Activated gamma-delta T cell treated with anti-CD3 and anti-CD28 coated beads, Interleukin-2, amount 50 U/mL, for 16 hours (primary cell): ENCODE data around the gene CLINT1.
"Not testable (repeated sequence)": the region's sequence is repeated elsewhere in the genome, so short reads cannot be mapped to it uniquely, and the experiment has no call there.

ENCODE experiments used
- DNase-seq: peaks from one replicate; pipeline ENCODE4 v3.0.0-alpha.2; 2020; ENCODE audit warnings: low read depth

CLINT1 gene

DNA sequence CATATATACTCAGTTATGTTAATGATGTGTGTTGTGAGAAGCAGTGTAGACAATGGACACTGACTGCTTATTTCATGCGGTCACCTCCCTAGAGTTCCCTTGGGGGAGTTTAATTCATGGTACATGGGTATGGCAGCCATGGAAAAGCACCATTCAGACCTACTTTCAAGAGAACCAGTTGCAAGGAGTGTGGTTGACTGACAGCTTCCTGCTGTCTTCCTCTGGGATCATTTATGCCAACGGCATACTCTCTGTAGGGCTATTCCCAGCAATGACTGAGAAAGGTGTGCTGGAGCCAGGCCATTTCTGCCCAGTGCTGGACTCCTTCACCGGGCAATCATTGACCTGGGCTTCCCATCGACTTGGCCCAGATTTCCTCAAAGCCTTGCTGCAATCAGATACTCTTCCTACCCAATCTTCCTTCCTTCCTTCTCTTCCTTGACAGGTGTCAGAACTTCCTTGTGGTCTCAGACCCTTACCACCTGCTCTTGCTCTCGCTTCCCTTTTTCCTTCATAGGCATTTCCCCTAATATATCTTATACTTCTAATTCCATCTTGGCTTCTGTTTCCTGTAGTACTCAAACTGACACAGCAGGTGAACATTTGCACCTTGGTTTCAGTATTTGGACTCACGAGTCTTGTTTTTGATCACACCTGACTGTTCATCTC, 3.4 kb upstream of the CLINT1 start:
- DNase-seq = no peak

DNA sequence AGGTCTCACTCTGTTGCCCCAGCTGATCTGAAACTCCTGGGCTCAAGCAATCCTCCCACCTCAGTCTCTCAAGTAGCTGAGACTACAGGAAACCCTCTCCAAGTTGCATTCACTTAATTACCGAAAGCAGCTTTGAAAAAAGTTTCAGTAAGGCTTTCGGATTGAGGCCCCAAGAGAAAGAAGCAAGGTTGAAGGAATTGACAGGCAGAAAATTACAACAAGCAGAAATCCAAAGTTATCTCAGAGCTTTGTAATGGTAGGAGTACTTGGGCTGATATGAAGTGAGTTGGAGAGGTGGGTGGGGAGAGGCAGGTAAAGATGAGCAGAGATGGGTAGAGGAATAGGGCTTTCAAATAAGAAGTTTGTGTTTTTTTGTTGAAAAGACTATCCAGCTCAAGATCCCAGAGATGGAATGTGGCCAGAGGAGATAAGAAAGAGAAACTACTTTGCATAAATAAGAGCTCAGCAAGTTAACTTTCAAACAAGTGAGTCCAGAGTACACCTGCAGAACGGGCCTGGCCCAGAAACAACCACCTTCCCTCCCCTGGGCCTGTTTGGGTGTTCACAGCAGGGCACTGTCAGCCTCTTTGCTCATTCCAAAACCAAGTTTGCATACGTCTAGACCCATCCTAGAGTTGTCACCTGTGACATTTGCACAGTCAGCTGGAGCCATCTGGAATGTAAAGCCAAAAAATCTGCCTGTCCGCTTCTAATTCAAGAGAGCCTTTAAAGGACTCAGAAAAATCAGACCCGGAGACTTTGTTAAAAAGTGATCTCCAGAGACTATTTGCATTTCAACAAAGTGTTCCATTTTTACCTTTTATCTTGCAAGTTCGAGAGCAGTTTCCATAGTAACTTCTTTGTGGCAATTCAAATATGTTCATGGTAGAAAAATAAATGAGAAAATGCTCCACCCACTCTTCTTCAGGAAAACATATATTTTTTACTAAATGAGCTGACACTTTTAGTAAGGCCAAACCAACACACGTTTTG, 2.2 kb upstream of the CLINT1 start:
- no peak for DNase-seq

GRCh38 chr5:157859227-157859575, 256 bp upstream of the CLINT1 start:
- DNase-seq = no peak

GRCh38 chr5:157857816-157858526, 974 bp downstream of the CLINT1 start:
- DNase-seq = no peak

- DNase-seq = no peak
These were observed 3.4 kb downstream of the CLINT1 start for GRCh38 chr5:157855404-157855994.

DNA sequence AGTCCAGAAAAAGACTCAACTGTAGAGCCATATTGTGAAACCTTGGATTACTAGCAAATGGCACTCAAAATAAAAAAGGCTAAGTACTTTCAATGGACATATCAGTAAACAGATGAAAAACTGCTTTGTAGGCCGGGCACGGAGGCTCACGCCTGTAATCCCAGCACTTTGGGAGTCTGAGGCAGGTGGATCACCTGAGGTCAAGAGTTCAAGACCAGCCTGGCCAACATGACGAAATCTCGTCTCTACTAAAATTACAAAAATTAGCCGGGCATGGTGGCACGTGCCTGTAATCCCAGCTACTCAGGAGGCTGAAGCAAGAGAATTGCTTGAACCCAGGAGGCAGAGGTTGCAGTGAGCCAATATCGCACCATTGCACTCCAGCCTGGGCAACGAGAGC, 5.6 kb downstream of the CLINT1 start:
- DNase-seq = not testable (repeated sequence)

DNA sequence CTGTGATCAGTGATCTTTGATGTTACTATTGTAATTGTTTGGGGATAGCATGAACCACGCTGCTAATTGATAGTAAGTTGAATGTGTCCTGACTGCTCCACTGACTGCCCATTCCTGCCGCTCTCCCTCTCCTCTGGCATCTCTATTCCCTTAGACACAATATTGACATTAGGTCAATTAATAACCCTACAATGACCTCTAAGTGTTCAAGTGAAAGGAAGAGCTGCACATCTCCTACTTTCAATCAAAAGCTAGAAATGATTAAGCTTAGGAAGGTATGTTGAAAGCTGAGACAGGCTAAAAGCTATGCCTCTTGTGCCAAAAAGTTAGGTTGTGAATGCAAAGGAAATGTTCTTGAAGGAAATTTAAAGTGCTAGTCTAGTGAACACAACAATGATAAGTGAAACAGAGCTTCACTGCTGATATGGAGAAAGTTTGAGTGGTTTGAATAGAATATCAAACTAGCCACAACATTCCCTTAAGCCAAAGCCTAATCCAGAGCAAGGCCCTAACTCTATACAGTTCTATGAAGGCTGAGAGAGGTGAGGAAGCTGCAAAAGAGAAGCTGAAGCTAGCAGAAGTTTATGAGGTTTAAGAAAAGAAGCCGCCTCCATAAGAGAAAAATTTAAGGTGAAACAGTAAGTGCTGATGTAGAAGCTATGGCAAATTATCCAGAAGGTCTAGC, 12.9 kb downstream of the CLINT1 start:
- DNase-seq = no peak

DNA sequence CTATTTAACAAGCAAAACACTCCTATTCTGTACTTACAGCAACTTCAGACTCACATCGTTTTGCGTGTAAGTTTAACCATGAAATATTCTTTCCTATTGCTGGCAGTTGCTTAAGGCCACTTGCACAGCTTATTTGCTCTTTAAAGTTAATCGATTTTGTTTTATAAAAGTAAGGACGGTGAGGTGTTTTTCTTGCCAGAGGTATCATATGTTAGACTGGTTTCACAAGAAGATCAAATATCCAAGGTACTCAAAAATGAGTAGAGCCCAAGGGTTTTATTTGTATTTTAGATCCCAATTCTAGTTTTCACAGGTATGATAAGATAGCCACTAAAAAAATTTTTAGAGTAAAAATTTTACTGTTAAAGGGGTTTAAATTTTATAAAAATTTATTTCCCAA, 16.2 kb downstream of the CLINT1 start:
- DNase-seq = no peak

- DNase-seq = no peak
These were observed 16.8 kb downstream of the CLINT1 start for GRCh38 chr5:157842185-157842584.

DNA sequence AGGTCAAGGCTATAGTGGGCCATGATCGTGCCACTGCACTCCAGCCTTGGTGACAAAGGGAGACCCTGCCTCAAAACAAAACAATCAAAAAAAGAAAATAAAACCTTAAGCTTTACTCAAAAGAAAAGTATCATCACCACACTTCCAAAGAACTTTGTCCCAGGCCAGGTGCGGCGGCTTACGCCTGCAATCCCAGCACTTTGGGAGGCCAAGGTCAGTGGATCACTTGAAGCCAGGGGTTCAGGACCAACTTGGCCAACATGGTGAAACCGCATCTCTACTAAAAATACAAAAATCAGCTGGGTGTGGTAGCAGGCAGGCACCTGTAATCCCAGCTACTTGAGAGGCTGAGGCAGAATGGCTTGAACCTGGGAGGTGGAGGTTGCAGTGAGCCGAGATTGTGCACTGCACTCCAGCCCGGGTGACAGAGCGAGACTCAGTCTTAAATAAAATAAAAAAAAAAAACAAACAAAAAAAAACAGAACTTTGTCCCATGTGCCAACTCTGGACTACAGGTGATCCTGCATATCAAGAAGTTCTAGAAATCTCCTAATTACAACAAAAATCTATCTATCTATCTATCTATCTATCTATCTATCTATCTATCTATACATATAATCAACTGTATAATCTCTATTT, 19.7 kb downstream of the CLINT1 start:
- no peak for DNase-seq

- no peak for DNase-seq
These were observed 22.7 kb downstream of the CLINT1 start for GRCh38 chr5:157836121-157836753.

DNA sequence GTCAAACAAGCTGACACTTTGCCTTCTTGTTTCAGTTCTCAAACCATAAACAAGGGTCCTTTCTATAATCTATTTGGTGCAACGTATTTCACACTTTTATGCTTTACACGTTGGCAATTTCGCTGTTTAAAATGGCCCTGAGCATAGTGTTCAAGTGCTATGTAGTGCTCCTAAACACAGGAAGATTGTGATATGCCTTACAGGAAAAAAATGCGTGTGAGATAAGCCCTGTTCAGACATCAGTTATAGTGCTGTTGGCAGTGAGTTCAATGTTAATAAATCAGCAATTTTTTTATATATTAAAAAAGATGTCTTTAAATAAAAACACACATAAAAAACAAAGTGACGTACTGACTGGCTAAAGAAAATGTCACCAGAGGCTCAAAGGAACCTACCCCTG, 23.9 kb downstream of the CLINT1 start:
- DNase-seq = no peak

GRCh38 chr5:157828944-157829639, 29.9 kb downstream of the CLINT1 start:
- DNase-seq = no peak

GRCh38 chr5:157828105-157828943, 30.6 kb downstream of the CLINT1 start:
- no peak for DNase-seq

DNA sequence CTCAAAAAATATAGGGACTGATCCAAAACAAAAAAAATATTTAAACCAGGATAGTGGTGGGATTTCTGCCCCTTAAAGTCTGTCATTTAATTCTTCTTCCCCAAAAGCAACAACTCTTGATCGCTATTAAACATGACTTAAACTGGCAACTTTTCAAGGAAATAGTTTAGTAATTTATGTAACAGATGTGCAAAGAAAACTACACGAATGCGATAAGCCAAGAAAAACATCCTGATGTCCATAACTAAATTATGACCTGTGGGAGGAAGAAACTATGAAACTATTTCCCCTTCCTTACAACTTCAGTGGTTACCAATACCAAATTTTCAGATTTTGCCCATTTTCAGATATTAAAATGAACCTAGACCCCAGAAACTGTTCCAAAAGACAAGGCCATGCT, 31.5 kb downstream of the CLINT1 start:
- no peak for DNase-seq

GRCh38 chr5:157823655-157824054, 35.3 kb downstream of the CLINT1 start:
- DNase-seq = no peak

DNA sequence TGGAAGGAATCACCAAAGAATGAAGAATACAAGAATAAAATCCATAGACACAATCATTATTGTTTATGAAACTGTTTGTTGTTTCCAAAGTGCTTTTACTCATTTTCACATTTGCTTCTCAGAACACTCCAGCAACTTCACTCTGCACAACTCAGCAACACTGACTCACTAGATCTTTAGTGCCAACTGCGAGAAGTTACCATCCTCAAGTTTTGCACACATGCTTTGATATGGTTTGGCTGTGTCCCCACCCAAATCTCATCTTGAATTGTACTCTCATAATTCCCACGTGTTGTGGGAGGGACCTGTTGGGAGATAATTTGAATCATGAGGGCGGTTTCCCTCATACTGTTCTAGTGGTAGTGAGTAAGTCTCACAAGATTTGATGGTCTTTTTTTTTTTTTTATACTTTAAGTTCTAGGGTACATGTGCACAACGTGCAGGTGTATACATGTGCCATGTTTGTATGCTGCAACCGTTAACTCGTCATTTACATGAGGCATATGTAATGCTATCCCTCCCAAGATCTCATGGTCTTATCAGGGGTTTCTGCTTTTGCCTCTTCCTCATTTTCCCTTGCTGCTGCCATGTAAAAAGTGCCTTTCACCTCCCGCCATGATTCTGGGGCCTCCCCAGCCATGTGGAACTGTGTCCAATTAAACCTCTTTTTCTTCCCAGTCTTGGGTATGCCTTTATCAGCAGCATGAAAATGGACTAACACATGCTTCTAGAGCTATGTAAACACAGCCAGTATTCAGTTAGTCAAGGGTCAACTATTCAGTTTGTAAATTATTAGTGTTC, 36.9 kb downstream of the CLINT1 start:
- DNase-seq = no peak

- DNase-seq = no peak
These were observed 37.5 kb downstream of the CLINT1 start for GRCh38 chr5:157821405-157821804.
